Measurements from ENCODE around the gene SESN1.
"Not testable (repeated sequence)": the region's sequence is repeated elsewhere in the genome, so short reads cannot be mapped to it uniquely, and the experiment has no call there.

The SESN1 gene

DNA sequence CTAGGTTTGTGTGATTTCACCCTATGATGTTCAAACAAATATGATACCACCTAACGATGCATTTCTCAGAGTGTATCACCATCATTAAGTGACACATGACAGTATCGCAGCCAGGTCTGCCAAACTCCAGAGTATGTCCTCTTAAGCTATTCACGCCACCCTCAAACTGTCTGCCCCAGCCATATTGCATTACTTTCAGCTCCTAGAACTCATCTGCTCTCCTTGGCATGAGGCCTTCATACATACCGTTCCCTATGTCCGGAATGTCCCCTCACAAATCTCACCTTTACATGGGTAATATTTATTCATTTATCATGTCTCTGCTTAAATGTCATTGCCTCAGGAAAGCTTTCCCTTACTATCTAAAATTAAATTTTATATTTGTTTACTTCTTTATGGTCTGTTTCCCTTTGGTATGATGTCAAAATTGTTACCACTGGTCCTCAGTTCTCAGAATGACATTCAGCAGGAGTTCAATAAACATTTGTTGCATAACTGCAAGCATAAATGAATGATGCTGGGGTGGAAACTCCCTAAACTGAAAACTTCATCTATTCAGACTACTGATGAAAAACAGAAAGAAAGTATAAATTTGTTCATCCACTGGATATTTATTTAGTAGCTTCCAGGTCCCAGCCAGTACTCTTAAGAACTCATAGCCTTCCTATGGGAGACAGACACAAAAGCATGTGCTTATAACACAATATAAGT lies 3.2 kb downstream of the SESN1 start:
- TF ChIP-seq, protein P1, sequence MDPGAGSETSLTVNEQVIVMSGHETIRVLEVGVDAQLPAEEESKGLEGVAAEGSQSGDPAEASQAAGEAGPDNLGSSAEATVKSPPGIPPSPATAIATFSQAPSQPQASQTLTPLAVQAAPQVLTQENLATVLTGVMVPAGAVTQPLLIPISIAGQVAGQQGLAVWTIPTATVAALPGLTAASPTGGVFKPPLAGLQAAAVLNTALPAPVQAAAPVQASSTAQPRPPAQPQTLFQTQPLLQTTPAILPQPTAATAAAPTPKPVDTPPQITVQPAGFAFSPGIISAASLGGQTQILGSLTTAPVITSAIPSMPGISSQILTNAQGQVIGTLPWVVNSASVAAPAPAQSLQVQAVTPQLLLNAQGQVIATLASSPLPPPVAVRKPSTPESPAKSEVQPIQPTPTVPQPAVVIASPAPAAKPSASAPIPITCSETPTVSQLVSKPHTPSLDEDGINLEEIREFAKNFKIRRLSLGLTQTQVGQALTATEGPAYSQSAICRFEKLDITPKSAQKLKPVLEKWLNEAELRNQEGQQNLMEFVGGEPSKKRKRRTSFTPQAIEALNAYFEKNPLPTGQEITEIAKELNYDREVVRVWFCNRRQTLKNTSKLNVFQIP (CRISPR knock-in tag; IDR thresholded peaks at IDR 0.05; ENCODE audit: borderline replicate concordance, low read depth): no peak
- TF ChIP-seq ZNF70 (CRISPR knock-in tag; IDR thresholded peaks at IDR 0.05) (no peak), BACH2 (CRISPR knock-in tag; IDR thresholded peaks at IDR 0.05; ENCODE audit: borderline replicate concordance) (no peak), OSR1 (CRISPR knock-in tag; IDR thresholded peaks at IDR 0.05) (no peak), PPARA (CRISPR knock-in tag; IDR thresholded peaks at IDR 0.05; ENCODE audit: borderline replicate concordance) (no peak), CSDC2 (CRISPR knock-in tag; IDR thresholded peaks at IDR 0.05) (no peak), ARNTL (CRISPR knock-in tag; IDR thresholded peaks at IDR 0.05; ENCODE audit: borderline replicate concordance, low read depth) (no peak)
- TF ChIP-seq, protein P2, sequence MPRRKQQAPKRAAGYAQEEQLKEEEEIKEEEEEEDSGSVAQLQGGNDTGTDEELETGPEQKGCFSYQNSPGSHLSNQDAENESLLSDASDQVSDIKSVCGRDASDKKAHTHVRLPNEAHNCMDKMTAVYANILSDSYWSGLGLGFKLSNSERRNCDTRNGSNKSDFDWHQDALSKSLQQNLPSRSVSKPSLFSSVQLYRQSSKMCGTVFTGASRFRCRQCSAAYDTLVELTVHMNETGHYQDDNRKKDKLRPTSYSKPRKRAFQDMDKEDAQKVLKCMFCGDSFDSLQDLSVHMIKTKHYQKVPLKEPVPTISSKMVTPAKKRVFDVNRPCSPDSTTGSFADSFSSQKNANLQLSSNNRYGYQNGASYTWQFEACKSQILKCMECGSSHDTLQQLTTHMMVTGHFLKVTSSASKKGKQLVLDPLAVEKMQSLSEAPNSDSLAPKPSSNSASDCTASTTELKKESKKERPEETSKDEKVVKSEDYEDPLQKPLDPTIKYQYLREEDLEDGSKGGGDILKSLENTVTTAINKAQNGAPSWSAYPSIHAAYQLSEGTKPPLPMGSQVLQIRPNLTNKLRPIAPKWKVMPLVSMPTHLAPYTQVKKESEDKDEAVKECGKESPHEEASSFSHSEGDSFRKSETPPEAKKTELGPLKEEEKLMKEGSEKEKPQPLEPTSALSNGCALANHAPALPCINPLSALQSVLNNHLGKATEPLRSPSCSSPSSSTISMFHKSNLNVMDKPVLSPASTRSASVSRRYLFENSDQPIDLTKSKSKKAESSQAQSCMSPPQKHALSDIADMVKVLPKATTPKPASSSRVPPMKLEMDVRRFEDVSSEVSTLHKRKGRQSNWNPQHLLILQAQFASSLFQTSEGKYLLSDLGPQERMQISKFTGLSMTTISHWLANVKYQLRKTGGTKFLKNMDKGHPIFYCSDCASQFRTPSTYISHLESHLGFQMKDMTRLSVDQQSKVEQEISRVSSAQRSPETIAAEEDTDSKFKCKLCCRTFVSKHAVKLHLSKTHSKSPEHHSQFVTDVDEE (CRISPR knock-in tag; IDR thresholded peaks at IDR 0.05): no peak
- no peak for ATAC-seq

DNA sequence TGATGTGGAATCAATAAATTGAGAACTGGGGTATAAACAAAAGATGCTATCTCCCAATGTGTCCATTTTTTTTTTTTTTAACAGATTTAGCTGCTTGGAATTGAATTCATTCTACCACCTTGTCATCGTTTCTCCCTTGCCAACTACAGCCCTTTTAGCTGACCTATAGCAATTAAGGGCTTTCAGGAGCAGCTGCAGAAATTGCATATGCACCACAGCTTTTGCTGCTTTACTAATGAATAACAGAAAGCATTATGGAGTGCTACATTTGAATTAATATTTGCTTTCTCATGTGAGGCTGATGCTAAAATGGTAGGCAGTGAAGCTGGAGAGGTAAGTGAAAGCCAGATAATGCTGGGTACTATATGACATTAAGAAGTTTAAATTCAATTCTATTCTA lies 5.7 kb downstream of the SESN1 start:
- no peak for TF ChIP-seq TCF4 (CRISPR knock-in tag; IDR thresholded peaks at IDR 0.05; ENCODE audit: borderline replicate concordance)
- no peak for TF ChIP-seq ZFP3 (CRISPR knock-in tag; IDR thresholded peaks at IDR 0.05)
- ATAC-seq: no peak

DNA sequence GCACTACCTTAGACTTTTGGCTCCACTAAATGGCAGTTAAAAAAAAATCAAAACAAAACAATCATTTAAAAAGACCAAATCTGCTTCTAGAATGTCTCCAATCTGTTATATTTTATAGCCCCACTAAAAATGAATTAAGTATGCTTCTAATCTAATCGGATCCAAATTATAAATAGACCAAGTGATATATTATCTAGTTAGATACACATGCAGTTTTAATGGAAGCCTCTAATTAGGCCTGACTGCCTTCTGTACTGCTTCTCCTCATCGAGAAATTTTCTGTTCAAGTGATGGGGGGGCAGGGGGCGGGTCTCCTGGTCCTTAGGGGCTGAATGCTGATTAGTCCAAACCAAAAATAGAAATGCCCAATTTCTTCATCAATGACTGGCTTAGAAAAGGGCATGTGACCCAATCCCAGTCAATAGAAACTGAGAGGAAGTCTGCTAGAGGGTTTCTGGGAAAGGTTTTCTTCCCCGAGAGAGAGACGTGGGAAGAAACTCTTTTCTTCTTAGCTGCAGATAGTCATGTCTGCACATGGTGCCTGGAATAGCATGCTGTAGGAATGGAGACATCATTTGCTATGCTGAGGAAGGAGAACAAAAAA lies 6.9 kb downstream of the SESN1 start:
- ATAC-seq: no peak
- TF ChIP-seq OSR1 (CRISPR knock-in tag; IDR thresholded peaks at IDR 0.05) (no peak), RARB (CRISPR knock-in tag; IDR thresholded peaks at IDR 0.05) (no peak), ZFP3 (CRISPR knock-in tag; IDR thresholded peaks at IDR 0.05) (no peak), ISL1 (CRISPR knock-in tag; IDR thresholded peaks at IDR 0.05) (peak; percentile 21; the same call in 1 of the 2 replicates), TCF4 (CRISPR knock-in tag; IDR thresholded peaks at IDR 0.05; ENCODE audit: borderline replicate concordance) (peak; percentile 37; the same call in 1 of the 2 replicates), ZNF8 (CRISPR knock-in tag; IDR thresholded peaks at IDR 0.05) (no peak)
- TF ChIP-seq, protein P3, sequence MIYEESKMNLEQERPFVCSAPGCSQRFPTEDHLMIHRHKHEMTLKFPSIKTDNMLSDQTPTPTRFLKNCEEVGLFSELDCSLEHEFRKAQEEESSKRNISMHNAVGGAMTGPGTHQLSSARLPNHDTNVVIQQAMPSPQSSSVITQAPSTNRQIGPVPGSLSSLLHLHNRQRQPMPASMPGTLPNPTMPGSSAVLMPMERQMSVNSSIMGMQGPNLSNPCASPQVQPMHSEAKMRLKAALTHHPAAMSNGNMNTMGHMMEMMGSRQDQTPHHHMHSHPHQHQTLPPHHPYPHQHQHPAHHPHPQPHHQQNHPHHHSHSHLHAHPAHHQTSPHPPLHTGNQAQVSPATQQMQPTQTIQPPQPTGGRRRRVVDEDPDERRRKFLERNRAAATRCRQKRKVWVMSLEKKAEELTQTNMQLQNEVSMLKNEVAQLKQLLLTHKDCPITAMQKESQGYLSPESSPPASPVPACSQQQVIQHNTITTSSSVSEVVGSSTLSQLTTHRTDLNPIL (CRISPR knock-in tag; IDR thresholded peaks at IDR 0.05; ENCODE audit: low read depth): no peak
- TF ChIP-seq, protein P2 (CRISPR knock-in tag; IDR thresholded peaks at IDR 0.05): no peak

DNA sequence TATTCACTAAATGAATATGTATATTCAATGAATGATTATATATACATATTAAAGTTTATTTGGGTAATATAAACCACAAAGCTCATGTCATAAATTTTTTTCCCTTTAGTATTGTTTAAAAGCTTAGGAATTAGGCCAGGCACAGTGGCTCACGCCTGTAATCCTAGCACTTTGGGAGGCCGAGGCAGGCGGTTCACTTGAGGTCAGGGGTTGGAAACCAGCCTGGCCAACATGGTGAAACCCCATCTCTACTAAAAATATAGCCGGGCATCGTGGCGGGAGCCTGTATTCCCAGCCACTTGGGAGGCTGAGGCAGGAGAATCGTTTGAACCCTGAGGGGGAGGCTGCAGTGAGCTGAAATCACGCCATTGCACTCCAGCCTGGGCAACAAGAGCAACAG lies 10.5 kb downstream of the SESN1 start:
- ATAC-seq: not testable (repeated sequence)

DNA sequence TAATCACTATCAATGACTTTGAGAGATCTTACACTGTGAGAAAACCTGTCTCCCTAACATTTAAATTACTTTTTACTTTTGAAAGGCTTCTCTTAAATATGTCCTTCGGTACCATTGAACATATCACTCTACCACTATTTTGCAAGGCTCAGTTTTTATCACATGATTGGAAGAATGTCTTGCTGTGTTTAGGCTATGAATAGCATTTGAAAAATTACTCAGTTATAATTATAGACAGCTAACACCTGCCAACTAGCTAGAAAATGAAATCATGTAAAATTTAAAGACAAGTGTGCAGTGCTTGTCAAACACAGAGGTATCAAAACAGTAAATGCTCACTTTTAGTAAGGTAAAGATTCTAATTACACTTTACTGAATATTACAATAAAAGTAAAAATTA lies 11.0 kb downstream of the SESN1 start:
- TF ChIP-seq BACH2 (CRISPR knock-in tag; IDR thresholded peaks at IDR 0.05; ENCODE audit: borderline replicate concordance) (no peak), TOX (CRISPR knock-in tag; IDR thresholded peaks at IDR 0.05; ENCODE audit: borderline replicate concordance) (no peak), ISL1 (CRISPR knock-in tag; IDR thresholded peaks at IDR 0.05) (no peak), TCF4 (CRISPR knock-in tag; IDR thresholded peaks at IDR 0.05; ENCODE audit: borderline replicate concordance) (no peak), ZFP30 (CRISPR knock-in tag; IDR thresholded peaks at IDR 0.05) (no peak), RARB (CRISPR knock-in tag; IDR thresholded peaks at IDR 0.05) (no peak), ZNF565 (CRISPR knock-in tag; conservative IDR thresholded peaks at IDR 0.05; ENCODE audit: low read depth) (no peak), CSDC2 (CRISPR knock-in tag; IDR thresholded peaks at IDR 0.05) (no peak), ZFP3 (CRISPR knock-in tag; IDR thresholded peaks at IDR 0.05) (no peak)
- TF ChIP-seq, protein P3 (CRISPR knock-in tag; IDR thresholded peaks at IDR 0.05; ENCODE audit: low read depth): no peak
- ATAC-seq: no peak
